Retinal pigment epithelial cell (primary cell): ENCODE data around the gene WWTR1.

Source experiments
- DNase-seq: peaks from one replicate; pipeline ENCODE4 v3.0.0-alpha.2; 2010; ENCODE audit warnings: low read depth
- H3K4me3 ChIP-seq: 2 replicates; pipeline ENCODE4 v1.5.1; 2011; ENCODE audit warnings: mild to moderate bottlenecking, low read length, control low read depth, moderate library complexity
- TF ChIP-seq, protein P1 (sequence below): conservative IDR thresholded peaks from 2 replicates; pipeline ENCODE4 v1.5.1; 2011; ENCODE audit warnings: low read depth, low read length, control low read depth, inconsistent platforms

Gene WWTR1

DNA sequence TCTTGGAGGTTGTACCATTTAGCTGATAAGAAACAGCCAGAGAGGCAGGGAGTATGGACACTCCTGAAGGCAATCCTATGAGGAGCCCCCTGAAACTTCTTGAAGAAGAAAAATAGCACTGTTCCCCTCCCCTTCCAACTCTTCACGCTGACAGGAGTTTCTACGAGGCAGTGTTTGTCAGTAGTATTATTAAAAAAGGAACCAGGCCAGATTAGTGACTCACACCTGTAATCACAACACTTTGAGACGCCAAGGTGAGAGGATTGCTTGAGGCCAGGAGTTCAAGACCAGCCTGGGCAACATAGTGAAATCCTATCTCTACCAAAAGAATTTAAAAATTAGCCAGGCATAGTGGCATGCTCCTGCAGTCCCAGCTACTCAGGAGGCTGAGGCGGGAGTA is 38.7 kb downstream of the WWTR1 start:
- TF ChIP-seq, protein P1, sequence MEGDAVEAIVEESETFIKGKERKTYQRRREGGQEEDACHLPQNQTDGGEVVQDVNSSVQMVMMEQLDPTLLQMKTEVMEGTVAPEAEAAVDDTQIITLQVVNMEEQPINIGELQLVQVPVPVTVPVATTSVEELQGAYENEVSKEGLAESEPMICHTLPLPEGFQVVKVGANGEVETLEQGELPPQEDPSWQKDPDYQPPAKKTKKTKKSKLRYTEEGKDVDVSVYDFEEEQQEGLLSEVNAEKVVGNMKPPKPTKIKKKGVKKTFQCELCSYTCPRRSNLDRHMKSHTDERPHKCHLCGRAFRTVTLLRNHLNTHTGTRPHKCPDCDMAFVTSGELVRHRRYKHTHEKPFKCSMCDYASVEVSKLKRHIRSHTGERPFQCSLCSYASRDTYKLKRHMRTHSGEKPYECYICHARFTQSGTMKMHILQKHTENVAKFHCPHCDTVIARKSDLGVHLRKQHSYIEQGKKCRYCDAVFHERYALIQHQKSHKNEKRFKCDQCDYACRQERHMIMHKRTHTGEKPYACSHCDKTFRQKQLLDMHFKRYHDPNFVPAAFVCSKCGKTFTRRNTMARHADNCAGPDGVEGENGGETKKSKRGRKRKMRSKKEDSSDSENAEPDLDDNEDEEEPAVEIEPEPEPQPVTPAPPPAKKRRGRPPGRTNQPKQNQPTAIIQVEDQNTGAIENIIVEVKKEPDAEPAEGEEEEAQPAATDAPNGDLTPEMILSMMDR: no peak
- DNase-seq: no peak
- H3K4me3 ChIP-seq: no peak overlapping the region

- TF ChIP-seq, protein P1: no peak
- H3K4me3 ChIP-seq: no peak overlapping the region
- DNase-seq: no peak
Measured at GRCh38 chr3:149618151-149619123, 39.4 kb downstream of the WWTR1 start.

- DNase-seq: no peak
- H3K4me3 ChIP-seq: no peak overlapping the region
- TF ChIP-seq, protein P1: no peak
Measured at GRCh38 chr3:149615731-149616221, 42.0 kb downstream of the WWTR1 start.

DNA sequence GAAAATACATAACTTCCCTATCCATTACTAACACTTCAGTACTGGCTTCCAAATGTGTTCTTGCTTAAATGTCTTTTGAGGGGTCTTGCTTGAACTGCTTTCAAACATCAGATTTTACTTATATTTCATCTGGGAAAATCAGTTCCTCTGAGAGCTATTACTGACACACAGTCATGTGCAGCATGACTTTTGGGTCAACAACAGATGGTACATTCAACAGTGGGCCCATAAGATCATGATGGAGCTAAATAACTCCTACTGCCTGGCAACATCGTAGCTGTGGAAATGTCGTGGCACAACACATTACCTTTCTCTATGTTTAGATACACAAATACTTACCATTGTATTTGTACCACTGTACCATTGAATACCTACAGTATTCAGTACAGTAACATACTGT is 43.8 kb downstream of the WWTR1 start:
- TF ChIP-seq, protein P1: no peak
- DNase-seq: no peak
- no peak overlapping the region for H3K4me3 ChIP-seq

GRCh38 chr3:149612456-149612855 is 45.4 kb downstream of the WWTR1 start:
- no peak for DNase-seq
- TF ChIP-seq, protein P1: no peak
- H3K4me3 ChIP-seq: no peak overlapping the region

DNA sequence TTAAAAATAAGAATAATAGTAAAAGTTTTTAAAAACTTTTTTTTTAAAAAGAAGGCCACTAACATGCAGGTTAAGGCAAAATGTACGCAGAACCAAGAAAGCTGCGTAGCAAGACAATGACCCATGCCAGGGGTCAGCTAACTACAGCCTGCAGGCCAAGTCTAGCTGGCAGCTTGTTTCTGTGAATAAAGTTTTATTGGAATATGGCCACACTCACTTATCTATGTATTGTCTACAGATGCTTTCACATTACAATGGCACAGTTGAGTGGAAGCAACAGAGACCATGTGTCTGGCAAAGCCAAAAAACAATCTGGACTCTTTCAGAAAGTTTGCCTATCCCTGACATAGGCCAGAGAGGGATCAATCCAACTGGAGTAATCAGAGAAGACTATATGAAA is 46.7 kb downstream of the WWTR1 start:
- no peak for DNase-seq
- TF ChIP-seq, protein P1: no peak
- H3K4me3 ChIP-seq: no peak overlapping the region
